CD14-positive monocyte (primary cell): ENCODE measurements around the gene NTN4. TPM values are rescaled to one million over a fixed set of nuclear protein-coding genes. Genes with fewer than 3 reads are reported as not detected.
"Not testable (repeated sequence)": the region's sequence is repeated elsewhere in the genome, so short reads cannot be mapped to it uniquely, and the experiment has no call there.

Experiments
- DNase-seq, 3 donors: peaks; one replicate each; pipeline ENCODE4 v3.0.0-alpha.2; 2011 to 2022
- H2AFZ ChIP-seq: 2 replicates; pipeline ENCODE4 v1.6.0; 2012; ENCODE audit warnings: mild to moderate bottlenecking, low read depth, low read length, inconsistent platforms; ENCODE audit not compliant: insufficient read depth, poor library complexity, severe bottlenecking
- H3K27ac ChIP-seq, 2 donors: 1 replicate in 1 of 2; 2 replicates in 1 of 2; pipeline ENCODE4 v1.5.1; 2012 to 2013; ENCODE audit warnings: low read length in 2 of 2, control low read depth in 1 of 2, inconsistent platforms in 1 of 2, low read depth in 1 of 2, mild to moderate bottlenecking in 1 of 2
- H3K27me3 ChIP-seq, 2 donors: one replicate each; pipeline versions ENCODE4 v1.6.0 to v1.6.1; 2011 to 2013; ENCODE audit warnings: low read length in 2 of 2; ENCODE audit not compliant: control insufficient read depth in 2 of 2, insufficient read depth in 2 of 2
- H3K36me3 ChIP-seq, 2 donors: replicated peaks in 1 of 2; 1 replicate in 1 of 2; 2 replicates in 1 of 2; pipeline versions ENCODE4 v1.5.1 to v1.6.1; 2012 to 2013; ENCODE audit warnings: low read length in 2 of 2, control low read depth in 1 of 2, inconsistent platforms in 1 of 2, mild to moderate bottlenecking in 1 of 2; ENCODE audit not compliant: insufficient read depth in 2 of 2, control insufficient read depth in 1 of 2
- H3K4me1 ChIP-seq, 2 donors: 1 replicate in 1 of 2; 2 replicates in 1 of 2; pipeline versions ENCODE4 v1.5.1 to v1.6.1; 2012 to 2013; ENCODE audit warnings: low read length in 2 of 2, control low read depth in 1 of 2, inconsistent platforms in 1 of 2, mild to moderate bottlenecking in 1 of 2, moderate library complexity in 1 of 2; ENCODE audit not compliant: insufficient read depth in 2 of 2, control insufficient read depth in 1 of 2
- H3K4me2 ChIP-seq: replicated peaks from 2 replicates; pipeline ENCODE3; 2012; ENCODE audit warnings: low read length, moderate library complexity, mild to moderate bottlenecking; ENCODE audit not compliant: poor library complexity, severe bottlenecking; ENCODE audit errors: extremely low read depth
- H3K4me3 ChIP-seq, 3 experiments: fragments of 200-600 bp in 1 of 3; sonication (generic) in 1 of 3; replicated peaks in 1 of 3; 1 replicate in 2 of 3; 2 replicates in 1 of 3; pipeline ENCODE4 v1.5.1; 2011 to 2013; ENCODE audit warnings: low read length in 3 of 3, mild to moderate bottlenecking in 3 of 3, control low read depth in 2 of 3, low read depth in 2 of 3, inconsistent platforms in 1 of 3, moderate library complexity in 1 of 3
- H3K79me2 ChIP-seq: 2 replicates; pipeline ENCODE4 v1.6.0; 2012; ENCODE audit warnings: mild to moderate bottlenecking, control low read depth, inconsistent platforms, low read length, moderate library complexity; ENCODE audit not compliant: insufficient read depth
- H3K9ac ChIP-seq: 2 replicates; pipeline ENCODE4 v1.6.0; 2017; ENCODE audit warnings: low read length, mild to moderate bottlenecking; ENCODE audit not compliant: insufficient read depth, poor library complexity, severe bottlenecking
- H3K9me3 ChIP-seq, 2 donors: replicated peaks in 1 of 2; 1 replicate in 1 of 2; 2 replicates in 1 of 2; pipeline versions ENCODE4 v1.5.1 to v1.6.1; 2012 to 2013; ENCODE audit warnings: low read length in 2 of 2, control low read depth in 1 of 2; ENCODE audit not compliant: control insufficient read depth in 1 of 2, insufficient read depth in 1 of 2
- H4K20me1 ChIP-seq: 2 replicates; pipeline ENCODE4 v1.6.0; 2012; ENCODE audit warnings: mild to moderate bottlenecking, low read length, control low read depth, moderate library complexity; ENCODE audit not compliant: insufficient read depth
- H3K27ac Mint-ChIP-seq, 7 donors: one replicate each; pipeline ENCODE4 v1.8.0; 2020; ENCODE audit warnings: mild to moderate bottlenecking in 7 of 7, mixed read lengths in 7 of 7, moderate library complexity in 6 of 7, inconsistent platforms in 2 of 7
- H3K27me3 Mint-ChIP-seq, 3 donors: one replicate each; pipeline ENCODE4 v1.8.0; 2021 to 2022; ENCODE audit warnings: low read depth in 3 of 3, mild to moderate bottlenecking in 3 of 3, mixed read lengths in 3 of 3, moderate library complexity in 3 of 3, inconsistent platforms in 1 of 3
- H3K36me3 Mint-ChIP-seq, 2 donors: one replicate each; pipeline ENCODE4 v1.8.0; 2020; ENCODE audit warnings: mixed read lengths in 2 of 2, inconsistent platforms in 1 of 2, mild to moderate bottlenecking in 1 of 2
- H3K4me1 Mint-ChIP-seq: one replicate; pipeline ENCODE4 v1.8.0; 2020; ENCODE audit warnings: mild to moderate bottlenecking, mixed read lengths
- H3K4me3 Mint-ChIP-seq, 2 donors: one replicate each; pipeline ENCODE4 v1.8.0; 2020; ENCODE audit warnings: mild to moderate bottlenecking in 2 of 2, mixed read lengths in 2 of 2, moderate library complexity in 1 of 2
- H3K9me3 Mint-ChIP-seq, 7 donors: one replicate each; pipeline ENCODE4 v1.8.0; 2020 to 2022; ENCODE audit warnings: mixed read lengths in 7 of 7, mild to moderate bottlenecking in 6 of 7, moderate library complexity in 6 of 7, inconsistent platforms in 2 of 7
- WGBS: methylation state at CpG from one replicate; pipeline ENCODE4 v1.1.5; 2013; ENCODE audit warnings: missing lambda C conversion rate; ENCODE audit not compliant: insufficient coverage; 5-methylcytosine and 5-hydroxymethylcytosine counted together
- intact Hi-C, 2 donors: fragments of 100-400 bp; cut with micrococcal nuclease; formaldehyde crosslinking; loops; one replicate each; pipeline versions ENCODE4 v1.15.0 to v1.15.1; 2023
- polyA plus RNA-seq, 3 donors: library from polyadenylated mRNA; depleted of rRNA in 1 of 3; unstranded in 2 of 3; stranded (reverse) in 1 of 3; fragments of 300-500 nt in 2 of 3; fragments of >200 nt in 1 of 3; fragmentation: Illumina TruSeq in 2 of 3; gene quantifications; 1 replicate in 2 of 3; 2 replicates in 1 of 3; pipeline ENCODE4 v1.2.3, GENCODE V29; 2012 to 2021
- TF ChIP-seq, protein P1 (sequence below): fragments of 200-600 bp; IDR thresholded peaks from one replicate; pipeline ENCODE4 v1.8.0; 2022; ENCODE audit warnings: antibody characterized with exemption, mild to moderate bottlenecking

Gene NTN4
- polyA plus RNA-seq, 3 donors, result not detected

DNA sequence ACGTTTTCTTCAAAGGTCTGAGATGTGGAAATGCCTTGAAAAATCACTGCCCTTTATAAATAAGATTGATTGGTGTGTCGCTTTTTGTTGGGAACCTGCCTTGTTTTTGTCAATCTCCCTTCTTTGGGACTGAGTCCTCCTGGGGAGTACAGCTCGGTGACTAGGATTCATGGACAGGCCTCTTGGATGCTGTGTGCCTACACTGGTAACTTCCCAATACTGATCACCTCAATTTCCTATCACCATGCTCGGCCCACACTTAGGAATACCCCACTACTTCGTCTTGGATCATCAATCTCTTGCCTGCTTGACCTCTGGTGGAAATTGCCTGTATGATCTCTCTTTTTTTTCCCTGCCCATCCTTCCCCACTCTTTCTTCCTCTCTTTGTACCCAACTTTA, 34.2 kb downstream of the NTN4 start:
- Histone ChIP-seq H4K20me1 (no peaks in the 10 kb centered on the region), H3K27me3 (peaks cover 0 to 2% of the 10 kb centered on the region in 2 donors), H3K4me1 (no peaks in the 10 kb centered on the region), H2AFZ (no peak overlapping the region), H3K4me3 (no peak overlapping the region), H3K36me3 (no peaks in the 10 kb centered on the region), H3K4me2 (no peak overlapping the region), H3K79me2 (no peaks in the 10 kb centered on the region), H3K27ac (no peak overlapping the region), H3K9ac (no peak overlapping the region), H3K9me3 (no peaks in the 10 kb centered on the region)
- no peak for DNase-seq
- intact Hi-C loops, result no loop called here
- Mint-ChIP-seq H3K4me3 (no peak overlapping the region), H3K27ac (no peak overlapping the region), H3K9me3 (peaks cover 0 to 9% (median 6%) of the 10 kb centered on the region in 7 donors), H3K4me1 (no peaks in the 10 kb centered on the region), H3K36me3 (no peaks in the 10 kb centered on the region), H3K27me3 (peaks cover 5 to 13% (median 8%) of the 10 kb centered on the region in 3 donors)
- TF ChIP-seq, protein P1, sequence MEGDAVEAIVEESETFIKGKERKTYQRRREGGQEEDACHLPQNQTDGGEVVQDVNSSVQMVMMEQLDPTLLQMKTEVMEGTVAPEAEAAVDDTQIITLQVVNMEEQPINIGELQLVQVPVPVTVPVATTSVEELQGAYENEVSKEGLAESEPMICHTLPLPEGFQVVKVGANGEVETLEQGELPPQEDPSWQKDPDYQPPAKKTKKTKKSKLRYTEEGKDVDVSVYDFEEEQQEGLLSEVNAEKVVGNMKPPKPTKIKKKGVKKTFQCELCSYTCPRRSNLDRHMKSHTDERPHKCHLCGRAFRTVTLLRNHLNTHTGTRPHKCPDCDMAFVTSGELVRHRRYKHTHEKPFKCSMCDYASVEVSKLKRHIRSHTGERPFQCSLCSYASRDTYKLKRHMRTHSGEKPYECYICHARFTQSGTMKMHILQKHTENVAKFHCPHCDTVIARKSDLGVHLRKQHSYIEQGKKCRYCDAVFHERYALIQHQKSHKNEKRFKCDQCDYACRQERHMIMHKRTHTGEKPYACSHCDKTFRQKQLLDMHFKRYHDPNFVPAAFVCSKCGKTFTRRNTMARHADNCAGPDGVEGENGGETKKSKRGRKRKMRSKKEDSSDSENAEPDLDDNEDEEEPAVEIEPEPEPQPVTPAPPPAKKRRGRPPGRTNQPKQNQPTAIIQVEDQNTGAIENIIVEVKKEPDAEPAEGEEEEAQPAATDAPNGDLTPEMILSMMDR, result no peak
- 73% methylated on average over 5 of the region's 5 CpGs for WGBS

DNA sequence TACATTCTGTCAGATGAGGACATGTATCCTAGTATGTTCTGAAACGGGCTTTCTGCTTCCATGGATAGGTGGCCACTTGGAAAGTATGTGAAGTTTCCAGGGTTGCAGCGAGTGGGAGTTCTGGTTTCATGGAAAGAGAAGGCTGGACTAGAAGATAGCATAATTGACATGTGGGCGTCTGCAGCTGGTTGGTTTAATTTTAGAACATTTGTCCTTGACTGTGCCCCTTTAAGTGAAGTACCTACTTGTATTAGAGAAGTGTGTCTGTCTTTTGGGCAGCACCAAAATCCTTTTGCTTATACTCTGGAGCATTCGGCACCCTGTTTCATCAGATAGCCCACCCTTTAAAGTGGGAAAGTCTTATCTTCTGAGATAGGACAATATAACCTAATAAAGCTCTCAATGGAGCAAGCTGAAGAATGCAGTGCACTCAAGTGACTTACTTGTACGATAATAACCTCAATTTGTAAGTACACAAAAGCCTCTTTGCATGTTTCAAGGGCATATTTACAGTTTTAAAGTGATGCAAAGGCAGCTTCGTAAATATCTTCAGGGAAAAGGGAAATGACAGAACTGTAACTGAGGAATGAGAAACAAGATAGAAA, 35.2 kb downstream of the NTN4 start:
- Histone ChIP-seq H3K4me3 (no peak overlapping the region), H3K36me3 (no peaks in the 10 kb centered on the region), H3K4me2 (no peak overlapping the region), H3K27me3 (no peaks in the 10 kb centered on the region), H4K20me1 (no peaks in the 10 kb centered on the region), H3K9me3 (no peaks in the 10 kb centered on the region), H3K79me2 (no peaks in the 10 kb centered on the region), H3K9ac (no peak overlapping the region), H3K27ac (no peak overlapping the region), H3K4me1 (no peaks in the 10 kb centered on the region), H2AFZ (no peak overlapping the region)
- TF ChIP-seq, protein P1, result no peak
- DNase-seq, result no peak
- intact Hi-C loops, result no loop called here
- H3K4me1 Mint-ChIP-seq, result no peaks in the 10 kb centered on the region
- H3K27me3 Mint-ChIP-seq, result peaks cover 5 to 9% (median 8%) of the 10 kb centered on the region in 3 donors
- 100% methylated on average over 2 of the region's 6 CpGs for WGBS
- H3K36me3 Mint-ChIP-seq, result no peaks in the 10 kb centered on the region
- H3K27ac Mint-ChIP-seq, result no peak overlapping the region
- peaks cover 0 to 7% (median 5%) of the 10 kb centered on the region in 7 donors for H3K9me3 Mint-ChIP-seq
- no peak overlapping the region for H3K4me3 Mint-ChIP-seq

DNA sequence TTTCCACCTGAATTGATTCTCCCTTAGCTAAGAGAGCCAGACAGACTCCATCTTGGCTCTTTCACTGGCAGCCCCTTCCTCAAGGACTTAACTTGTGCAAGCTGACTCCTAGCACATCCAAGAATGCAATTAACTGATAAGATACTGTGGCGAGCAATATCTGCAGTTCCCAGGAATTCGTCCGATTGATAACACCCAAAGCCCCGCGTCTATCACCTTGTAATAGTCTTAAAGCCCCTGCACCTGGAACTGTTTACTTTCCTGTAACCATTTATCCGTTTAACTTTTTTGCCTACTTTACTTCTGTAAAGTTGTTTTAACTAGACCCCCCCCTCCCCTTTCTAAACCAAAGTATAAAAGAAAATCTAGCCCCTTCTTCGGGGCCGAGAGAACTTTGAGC, 44.5 kb downstream of the NTN4 start:
- H3K4me2 ChIP-seq, H3K27me3 ChIP-seq, intact Hi-C loops, H3K9me3 ChIP-seq, H3K79me2 ChIP-seq, H3K36me3 Mint-ChIP-seq, H3K4me1 ChIP-seq, H3K36me3 ChIP-seq, H3K4me3 ChIP-seq, H3K4me1 Mint-ChIP-seq, H4K20me1 ChIP-seq, H3K9ac ChIP-seq, H3K4me3 Mint-ChIP-seq, H2AFZ ChIP-seq, H3K27ac ChIP-seq, DNase-seq: not testable (repeated sequence)
- Mint-ChIP-seq H3K27me3 (peaks cover 3 to 18% (median 6%) of the 10 kb centered on the region in 3 donors), H3K9me3 (peaks cover 1 to 13% (median 11%) of the 10 kb centered on the region in 7 donors), H3K27ac (peak overlapping the region in 1 of 7 donors; percentile 47)
- no CpG with 5 or more reads among the region's 8 CpGs for WGBS
